HG03571 (cell line): ENCODE results near the gene ITPR2.
"Not testable (repeated sequence)": the region's sequence is repeated elsewhere in the genome, so short reads cannot be mapped to it uniquely, and the experiment has no call there.

Source experiments
- ATAC-seq: cut with Tn5 transposase; IDR thresholded peaks from one replicate; pipeline ENCODE4 v1.9.1; 2021; ENCODE audit not compliant: unreplicated experiment

Gene ITPR2

GRCh38 chr12:26851031-26851809 lies 18.2 kb upstream of the ITPR2 start:
- no peak for ATAC-seq

GRCh38 chr12:26848156-26848825 lies 15.3 kb upstream of the ITPR2 start:
- no peak for ATAC-seq

- no peak for ATAC-seq
Observed at GRCh38 chr12:26847431-26847830, 14.4 kb upstream of the ITPR2 start.

- ATAC-seq: no peak
Observed at GRCh38 chr12:26846416-26846815, 13.4 kb upstream of the ITPR2 start.

- ATAC-seq: no peak
Observed at GRCh38 chr12:26845984-26846383, 13.0 kb upstream of the ITPR2 start.

- no peak for ATAC-seq
Observed at GRCh38 chr12:26845057-26845666, 12.2 kb upstream of the ITPR2 start.

GRCh38 chr12:26843311-26843710 lies 10.3 kb upstream of the ITPR2 start:
- no peak for ATAC-seq

- no peak for ATAC-seq
Observed at GRCh38 chr12:26841085-26841484, 8.1 kb upstream of the ITPR2 start.

- no peak for ATAC-seq
Observed at GRCh38 chr12:26839512-26839911, 6.5 kb upstream of the ITPR2 start.

GRCh38 chr12:26838888-26839416 lies 6.0 kb upstream of the ITPR2 start:
- ATAC-seq: no peak

- ATAC-seq: no peak
Observed at GRCh38 chr12:26836201-26836600, 3.2 kb upstream of the ITPR2 start.

- not testable (repeated sequence) for ATAC-seq
Observed at GRCh38 chr12:26834503-26835060, 1.6 kb upstream of the ITPR2 start.

- no peak for ATAC-seq
Observed at GRCh38 chr12:26833743-26834490, 923 bp upstream of the ITPR2 start.

GRCh38 chr12:26831951-26832821 lies 808 bp downstream of the ITPR2 start:
- ATAC-seq: peak; percentile 44

GRCh38 chr12:26830783-26831551 lies 2.0 kb downstream of the ITPR2 start:
- no peak for ATAC-seq

- ATAC-seq: no peak
Observed at GRCh38 chr12:26830363-26830762, 2.6 kb downstream of the ITPR2 start.

- no peak for ATAC-seq
Observed at GRCh38 chr12:26828280-26829073, 4.5 kb downstream of the ITPR2 start.

- ATAC-seq: no peak
Observed at GRCh38 chr12:26826437-26826836, 6.6 kb downstream of the ITPR2 start.
